Left lobe of liver (tissue), 2 donors: Measurements from ENCODE around the gene ZBTB42. TPM values are rescaled to one million over a fixed set of nuclear protein-coding genes. Genes with fewer than 3 reads are reported as not detected.

Source experiments
- ATAC-seq: fragments of 200-7000 bp; cut with Tn5 transposase; one replicate; pipeline ENCODE4 v1.9.1; 2020; ENCODE audit warnings: mild to moderate bottlenecking, moderate library complexity
- DNase-seq: peaks from one replicate; pipeline ENCODE4 v3.0.0-alpha.2; 2020; ENCODE audit warnings: low spot score
- total RNA-seq: library from RNA; stranded (reverse); gene quantifications from one replicate; pipeline ENCODE4 v1.2.1, GENCODE V29; 2021
- donor health status: DM: no; HTN: no; CAD: no; lungs with moderate emphysema.
- donor health status: DM: no; HTN: yes; CAD: no.

Gene ZBTB42
- total RNA-seq, 1 donor from 2014 or later, result 4.9 TPM

DNA sequence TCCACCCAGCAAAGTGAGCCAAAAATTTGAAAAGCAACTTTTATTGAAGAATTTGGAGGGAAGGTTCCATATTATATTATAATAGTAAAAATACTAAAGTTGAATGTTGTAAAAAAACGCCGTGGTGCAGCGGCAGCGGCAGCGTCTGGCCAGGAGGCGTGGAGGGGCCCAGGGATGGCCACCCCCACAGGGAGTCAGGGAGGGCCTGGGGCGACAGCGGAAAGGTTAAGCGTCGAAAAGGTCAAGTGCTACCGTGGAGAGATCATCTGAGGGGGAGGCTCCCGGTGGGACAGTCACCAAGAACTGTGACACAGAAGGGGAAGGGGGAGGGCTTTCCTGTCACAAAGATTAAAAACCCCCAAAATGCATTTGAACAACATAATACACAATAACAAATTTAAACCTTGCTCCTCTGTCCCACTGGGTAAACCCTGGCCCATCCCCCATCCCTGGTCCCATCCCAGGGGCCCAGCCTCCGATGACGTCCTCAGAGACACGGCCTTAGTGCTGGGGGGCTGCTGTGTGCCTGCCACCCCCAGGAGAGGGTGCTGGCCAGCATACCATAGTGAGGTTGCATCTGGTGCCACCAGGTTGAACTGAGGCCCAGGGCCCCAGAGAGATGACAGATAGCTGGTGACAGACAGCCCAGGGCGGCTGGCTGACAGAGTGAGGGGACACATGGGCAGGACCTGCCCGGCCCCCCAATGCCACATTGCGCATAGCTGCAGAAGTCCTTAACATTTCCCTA is 31.4 kb upstream of the ZBTB42 start:
- no peak for DNase-seq
- ATAC-seq, result no peak

DNA sequence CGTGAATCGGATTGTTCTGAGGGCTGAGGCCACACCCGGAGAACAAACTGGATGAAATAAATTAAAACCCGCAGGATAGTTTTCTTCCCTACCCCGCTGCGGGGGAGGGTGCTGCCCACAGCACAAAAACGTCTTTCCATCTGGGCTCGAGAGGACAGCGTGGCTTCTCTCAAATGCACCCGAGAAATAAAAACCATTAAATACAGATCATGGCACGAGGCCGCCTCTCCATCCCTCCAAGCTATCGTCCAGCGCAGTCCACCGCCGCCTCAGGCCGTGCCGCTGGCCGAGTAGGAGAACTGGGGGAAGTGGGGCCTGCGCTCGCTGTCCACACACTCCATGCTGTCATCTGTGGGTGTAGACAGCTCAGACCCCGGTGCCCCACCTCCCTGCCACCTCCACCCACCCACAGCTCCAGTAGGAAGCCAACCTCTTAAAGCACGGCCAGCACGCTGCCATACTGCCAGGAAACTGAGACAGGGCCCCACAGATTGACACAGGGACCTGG is 30.8 kb upstream of the ZBTB42 start:
- ATAC-seq (no peak), DNase-seq (no peak)

DNA sequence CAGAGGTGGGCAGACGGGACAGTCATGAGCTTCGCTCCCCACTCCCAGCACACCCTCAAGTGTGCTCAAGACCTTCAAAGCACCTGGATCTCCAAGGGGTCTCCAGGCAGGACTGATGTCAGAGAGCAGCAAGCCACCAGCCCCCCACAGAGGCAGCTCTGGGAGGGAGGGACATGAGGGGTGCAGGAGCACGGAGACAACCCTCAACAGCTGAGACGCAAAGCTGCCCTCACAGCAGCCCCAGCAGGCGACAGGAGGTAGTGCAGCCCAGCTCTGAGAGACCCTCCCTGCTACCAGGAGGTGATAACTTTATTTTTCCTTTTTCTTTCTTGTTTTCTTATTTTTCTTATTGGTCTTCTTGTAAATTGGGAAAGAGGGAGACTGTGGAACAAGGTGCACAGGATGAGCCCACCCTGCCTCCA is 30.0 kb upstream of the ZBTB42 start:
- ATAC-seq (no peak), DNase-seq (no peak)

DNA sequence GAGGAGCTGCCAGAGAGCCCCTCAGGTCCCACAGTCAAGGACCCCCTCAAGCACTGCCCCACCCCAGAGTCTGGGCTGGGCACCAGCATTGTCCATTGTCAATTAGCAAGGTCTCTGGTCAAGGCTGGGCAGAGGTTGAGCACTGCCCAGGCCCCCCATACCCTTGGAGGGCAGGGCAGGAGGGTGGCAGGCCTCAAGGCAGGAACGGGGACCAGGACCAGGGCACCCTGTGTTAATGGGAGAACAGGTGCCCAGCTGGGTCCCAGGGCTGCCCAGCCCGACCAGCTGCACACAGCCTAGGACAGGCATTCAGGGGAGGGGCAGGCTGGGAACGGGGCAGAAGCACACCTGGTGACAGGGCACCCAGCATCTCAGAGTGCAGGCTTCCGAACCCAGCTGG is 29.5 kb upstream of the ZBTB42 start:
- DNase-seq, result no peak
- no peak for ATAC-seq

DNA sequence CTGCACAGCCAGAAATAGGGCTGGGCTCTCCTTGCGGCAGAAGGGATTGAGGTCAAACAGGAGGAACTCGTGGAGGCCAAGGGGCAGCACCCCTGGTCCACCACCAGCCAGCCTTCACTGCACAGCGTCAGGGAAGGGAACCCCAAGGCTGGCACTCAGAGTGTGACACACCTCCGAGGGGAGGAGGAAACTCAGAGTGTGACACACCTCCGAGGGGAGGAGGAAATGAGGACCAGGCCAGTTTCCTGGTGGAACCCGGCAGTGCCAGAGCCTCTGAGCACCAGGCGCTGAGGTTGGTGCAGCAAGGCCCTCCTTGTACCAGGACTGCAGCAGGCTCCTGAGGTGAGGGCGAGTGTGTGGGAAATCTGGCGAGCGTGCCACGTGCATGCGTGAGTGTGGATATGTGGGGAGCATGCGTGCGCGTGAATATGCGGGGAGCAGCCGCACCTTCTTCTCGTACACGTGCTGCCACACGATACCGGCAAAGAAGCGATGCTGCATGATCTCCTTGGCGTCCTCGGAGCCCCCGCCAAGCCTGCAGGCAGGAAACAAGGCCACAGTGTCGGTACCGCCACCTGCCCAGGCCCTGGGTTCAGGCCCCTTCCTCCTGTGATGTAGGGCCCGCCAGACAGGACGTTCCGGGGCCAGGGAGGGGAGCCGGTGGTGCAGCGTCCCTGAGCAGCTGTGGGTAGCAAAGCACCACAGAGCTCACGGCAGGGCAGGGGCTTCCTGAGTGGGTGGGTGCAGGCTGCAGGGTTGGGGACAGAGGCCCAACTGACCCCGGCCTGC is 28.8 kb upstream of the ZBTB42 start:
- ATAC-seq (no peak), DNase-seq (no peak)

DNA sequence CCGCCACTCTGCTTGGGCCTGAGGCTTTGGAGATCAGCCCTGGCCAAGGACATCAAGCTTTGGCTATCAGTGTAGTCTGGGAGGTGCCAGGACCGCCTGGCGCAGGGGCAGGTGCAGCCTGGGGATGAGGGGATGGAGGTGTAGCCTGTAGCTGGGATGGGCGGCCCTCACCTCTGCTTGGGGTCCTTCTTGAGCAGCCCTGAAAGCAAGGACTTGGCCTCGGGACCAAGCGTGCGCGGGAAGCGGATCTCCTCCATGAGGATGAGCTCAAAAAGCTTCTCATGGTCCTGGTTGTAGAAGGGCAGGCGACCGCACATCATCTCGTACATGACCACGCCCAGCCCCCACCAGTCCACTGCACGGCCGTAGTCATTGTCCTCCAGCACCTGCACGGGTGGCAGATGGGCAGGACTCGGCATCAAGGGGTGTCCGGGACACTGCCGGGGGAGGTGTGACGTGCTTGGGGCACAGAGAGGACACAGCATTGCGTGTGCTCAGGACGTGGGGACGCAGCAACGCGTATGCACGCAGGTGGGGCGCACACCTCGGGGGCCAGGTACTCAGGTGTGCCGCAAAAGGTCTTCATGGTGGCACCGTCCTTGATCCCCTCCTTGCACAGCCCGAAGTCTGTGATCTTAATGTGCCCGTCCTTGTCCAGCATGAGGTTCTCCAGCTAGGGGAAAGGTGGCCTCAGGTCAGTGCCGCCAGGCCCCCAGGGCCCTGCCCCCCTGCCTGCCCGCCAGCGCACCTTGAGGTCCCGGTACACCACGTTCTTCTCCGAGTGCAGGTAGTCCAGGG is 28.0 kb upstream of the ZBTB42 start:
- DNase-seq (no peak), ATAC-seq (no peak)

DNA sequence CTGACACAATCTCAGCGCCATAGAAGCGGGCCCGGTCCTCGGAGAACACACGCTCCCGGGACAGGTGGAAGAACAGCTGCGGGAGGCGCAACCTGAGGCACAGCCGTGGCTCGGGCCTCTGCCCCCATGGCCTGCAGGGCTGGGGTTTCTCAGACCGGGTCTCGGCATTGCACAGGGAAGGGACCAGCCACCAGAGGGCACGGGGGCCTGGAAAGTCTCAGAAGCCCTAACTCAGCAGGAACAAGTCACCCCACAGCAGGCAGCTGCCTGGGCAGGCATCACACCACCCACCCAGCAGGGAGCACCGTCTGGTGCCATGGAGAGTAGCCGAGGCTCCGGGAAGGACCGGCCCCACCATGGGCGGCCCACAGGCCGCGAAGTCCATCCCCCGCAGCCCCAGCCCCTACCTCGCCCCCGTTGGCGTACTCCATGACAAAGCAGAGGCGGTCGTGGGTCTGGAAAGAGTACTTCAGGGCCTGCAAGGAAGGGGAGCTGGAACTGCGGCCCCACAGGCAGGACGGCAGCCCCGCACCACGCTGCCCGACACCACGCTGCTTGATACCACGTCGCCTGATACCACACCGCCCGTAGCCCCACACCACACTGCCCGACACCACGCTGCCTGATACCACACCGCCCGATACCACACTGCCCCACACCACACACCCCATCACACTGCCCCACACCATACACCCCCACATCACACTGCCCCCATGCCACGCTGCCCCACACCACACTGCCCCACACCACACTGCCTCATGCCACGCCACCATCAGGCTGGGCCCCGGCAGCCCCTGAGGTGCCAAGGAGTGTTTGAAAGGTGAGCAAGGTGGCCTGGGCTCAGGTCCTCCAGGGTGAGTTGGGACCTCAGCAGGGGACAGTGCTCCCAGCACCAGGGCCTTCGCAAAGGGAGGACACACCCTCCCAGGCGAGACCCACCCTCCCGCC is 27.1 kb upstream of the ZBTB42 start:
- no peak for ATAC-seq
- no peak for DNase-seq

DNA sequence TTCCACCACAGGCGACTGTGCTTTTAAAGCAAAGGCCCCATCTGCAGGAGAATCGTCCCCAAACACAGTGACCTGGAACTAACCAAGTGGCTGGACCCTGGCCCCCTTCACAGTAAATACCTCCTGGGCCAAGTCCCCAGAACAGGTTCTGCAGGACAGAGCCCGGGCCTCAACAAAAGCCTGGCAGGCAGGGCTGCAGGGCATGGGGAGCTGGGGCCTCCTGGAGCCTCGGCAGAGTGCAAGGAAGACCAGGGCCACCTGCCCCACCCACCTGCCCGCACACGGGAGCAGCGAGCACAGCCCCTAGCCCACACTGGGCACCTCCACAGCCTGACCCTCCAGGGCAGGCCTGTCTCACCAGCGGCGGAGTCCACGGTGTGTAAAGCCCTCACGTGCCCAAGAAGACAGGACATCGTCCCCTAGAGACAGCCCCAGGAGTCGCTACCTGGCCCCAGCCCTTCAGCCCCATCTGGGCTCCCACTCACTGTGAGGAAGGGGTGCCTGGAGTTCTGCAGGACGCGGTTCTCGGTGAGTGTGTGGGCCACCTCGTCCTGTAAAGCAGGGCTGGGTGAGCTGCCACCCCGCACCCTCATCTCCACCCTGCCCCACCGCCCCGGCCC is 26.3 kb upstream of the ZBTB42 start:
- ATAC-seq, result no peak
- no peak for DNase-seq

DNA sequence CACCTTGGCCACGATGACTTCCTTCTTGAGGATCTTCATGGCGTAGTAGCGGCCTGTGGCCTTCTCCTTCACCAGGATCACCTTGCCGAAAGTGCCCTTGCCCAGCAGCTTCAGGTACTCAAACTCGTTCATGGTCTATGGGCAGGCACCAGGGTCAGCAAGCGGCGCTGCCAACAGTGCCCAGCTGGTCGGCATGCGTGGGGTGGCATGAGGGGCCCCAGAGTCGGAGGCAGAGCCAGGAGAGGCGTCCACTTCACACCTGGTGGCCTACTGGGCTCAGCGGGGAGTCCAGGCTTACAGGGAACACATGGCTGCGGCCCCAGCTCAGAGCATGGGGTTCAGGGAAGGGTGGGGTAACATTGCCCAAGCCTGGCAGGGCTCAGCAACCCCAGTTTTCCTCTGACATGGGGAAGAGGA is 25.8 kb upstream of the ZBTB42 start:
- ATAC-seq (no peak), DNase-seq (no peak)

DNA sequence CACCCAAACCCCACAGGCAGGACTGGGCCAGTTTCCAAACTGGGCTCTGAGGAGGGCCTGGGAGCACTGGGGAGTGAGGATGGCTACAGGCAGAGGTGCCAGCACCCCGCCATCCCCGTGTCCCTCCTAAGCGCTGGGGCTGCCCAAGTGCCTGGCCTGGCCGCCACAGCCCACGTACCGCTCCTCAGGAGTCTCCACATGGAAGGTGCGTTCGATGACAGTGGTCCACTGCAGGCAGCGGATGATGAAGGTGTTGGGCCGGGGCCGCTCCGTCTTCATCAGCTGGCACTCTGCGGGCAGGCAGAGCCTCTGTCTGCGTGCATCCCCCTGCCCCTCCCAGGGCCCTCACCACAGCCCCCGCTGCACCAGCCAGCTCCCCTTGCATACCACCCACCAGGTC is 24.4 kb upstream of the ZBTB42 start:
- ATAC-seq (no peak), DNase-seq (no peak)

DNA sequence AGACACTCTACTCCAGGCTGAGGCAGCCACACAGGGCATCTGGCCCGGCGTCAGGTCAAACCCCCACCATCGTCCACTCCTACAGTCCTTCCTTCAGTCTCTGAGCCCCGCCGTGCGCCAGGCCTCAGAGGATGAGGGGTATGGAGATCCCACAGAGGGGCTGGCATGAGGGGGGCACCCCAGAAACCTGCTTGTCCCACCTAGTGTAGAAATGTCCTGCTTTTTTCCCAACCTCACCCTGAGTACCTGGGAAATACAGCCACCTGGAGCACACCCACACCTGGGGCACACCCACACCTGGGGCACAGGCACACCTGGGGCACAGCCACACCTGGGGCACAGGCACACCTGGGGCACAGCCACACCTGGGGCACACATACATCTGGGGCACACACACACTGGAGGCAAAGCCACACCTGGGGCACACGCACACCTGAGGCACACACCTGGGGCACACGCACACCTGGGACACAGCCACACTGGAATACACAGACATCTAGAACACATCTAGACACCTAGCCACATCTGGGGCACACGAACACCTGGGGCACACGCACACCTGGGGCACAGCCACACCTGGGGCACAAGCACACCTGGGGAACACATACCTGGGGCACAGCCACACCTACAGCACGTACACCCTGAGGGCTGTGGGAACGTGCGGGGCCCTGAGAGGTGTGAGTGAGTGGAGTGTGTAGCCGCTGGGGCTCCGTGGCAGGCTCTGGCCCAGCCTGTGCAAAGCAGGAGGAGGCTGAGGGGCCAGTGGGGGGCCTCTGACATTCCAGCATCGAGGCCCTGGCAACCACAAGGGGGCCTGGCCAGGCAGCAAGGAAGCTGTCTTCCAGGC is 23.7 kb upstream of the ZBTB42 start:
- DNase-seq (no peak), ATAC-seq (no peak)

DNA sequence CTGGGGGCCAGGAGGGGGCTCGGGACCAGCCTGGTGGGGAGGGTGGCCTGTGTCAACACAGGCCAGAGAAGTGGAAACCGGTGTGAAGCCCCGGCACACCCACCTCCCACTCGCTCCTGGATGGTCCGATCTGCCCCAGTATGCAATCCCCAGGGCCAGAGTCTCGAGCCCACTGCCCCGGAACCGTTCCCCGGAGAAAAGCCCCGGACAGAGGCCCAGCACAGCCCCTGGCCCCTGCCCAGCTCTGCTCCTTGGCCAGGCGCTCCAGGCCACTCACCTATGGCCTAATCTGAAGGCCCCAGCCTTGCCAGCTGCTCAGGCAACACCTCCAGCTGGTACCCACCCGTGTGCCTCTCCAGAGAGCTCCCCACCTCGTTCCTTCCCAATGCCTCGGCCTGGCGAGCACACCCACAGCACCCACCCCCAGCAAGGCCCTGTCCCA is 23.1 kb upstream of the ZBTB42 start:
- no peak for DNase-seq

DNA sequence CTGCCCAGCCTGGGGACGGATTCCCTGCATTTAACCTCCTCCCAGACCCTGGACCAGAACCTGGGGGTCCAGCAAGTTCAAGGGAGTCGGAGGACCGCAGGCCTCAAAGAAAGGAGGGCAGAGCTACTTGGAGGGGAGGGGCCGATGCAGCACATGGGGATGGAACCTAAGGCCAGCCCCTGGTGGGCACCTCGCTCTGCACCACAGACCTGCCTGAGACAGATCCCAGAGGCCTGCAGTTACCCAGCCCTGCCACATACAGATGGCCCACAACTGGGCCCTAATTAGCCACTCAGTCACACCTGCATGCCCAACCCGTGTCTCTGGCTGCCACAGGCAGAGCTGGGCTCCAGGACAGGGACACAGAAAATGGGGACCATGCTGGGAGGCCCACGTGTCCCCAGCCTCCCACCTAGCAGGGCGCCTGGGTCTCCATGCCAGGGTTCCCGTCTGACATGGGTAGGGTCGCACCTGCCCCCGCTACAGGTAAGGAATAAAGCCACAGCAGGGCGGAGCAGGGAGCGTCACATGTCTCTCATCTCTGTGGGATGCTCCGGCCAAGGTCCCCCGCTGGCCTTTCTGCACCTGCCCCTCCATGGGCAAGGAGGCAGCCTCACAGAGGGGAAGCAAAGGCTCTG is 22.1 kb upstream of the ZBTB42 start:
- ATAC-seq (no peak), DNase-seq (no peak)

More for the DNA sequence above, 23.1 kb upstream of the ZBTB42 start:
- no peak for ATAC-seq

DNA sequence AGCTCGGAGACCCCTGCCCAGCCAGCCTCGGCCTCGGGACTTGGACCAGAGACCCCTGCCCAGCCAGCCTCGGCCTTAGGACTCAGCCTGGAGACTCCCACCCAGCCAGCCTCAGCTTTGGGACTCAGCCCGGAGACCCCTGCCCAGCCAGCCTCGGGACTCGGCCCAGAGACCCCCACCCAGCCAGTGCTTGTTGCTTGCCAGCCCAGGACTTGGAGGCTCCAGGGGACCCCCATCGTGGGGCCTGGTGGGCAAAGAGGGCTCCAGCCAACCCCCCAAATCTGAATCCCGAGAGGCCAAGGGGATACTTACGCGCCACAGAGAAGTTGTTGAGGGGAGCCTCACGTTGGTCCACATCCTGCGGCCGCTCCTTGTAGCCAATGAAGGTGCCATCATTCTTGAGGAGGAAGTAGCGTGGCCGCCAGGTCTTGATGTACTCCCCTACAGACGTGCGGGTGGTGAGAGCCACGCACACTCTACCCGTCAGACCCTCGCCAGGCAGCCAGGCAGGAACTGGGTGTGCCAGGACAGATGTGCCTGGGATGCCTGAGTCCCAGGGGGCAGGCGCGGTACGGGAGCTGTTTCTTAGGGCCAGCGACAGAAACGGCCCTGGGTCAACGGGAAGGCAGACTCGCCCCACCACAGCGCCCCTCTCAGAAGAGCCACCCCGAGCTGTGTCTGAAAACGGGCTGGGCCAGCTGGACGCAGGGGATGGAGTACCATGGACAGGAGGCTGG is 21.0 kb upstream of the ZBTB42 start:
- no peak for ATAC-seq
- DNase-seq, result no peak

DNA sequence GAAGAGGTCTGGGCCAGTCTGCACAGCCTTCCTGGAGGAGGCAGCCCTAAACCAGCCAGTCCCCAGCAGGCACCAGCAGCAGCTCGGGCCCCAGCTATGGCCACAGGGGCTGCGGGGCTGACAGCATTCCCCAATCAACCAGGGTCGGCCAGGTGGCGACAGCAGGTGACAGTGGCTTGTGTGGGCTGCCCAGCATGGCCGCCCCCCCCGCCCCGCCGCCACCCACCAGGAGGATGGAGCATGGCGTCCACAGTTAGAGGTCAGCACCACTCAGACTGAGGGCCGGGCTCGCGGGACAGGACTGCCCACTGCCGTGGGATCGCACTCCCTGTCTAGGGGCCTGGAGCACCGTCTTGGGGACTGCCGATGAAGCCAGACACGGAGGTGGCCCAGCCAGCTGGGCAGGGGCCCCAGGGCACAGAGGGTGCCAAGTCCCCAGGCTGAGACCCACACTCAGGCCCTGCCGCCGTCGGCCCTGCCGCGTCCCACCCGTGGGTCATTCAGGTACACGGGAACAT is 20.3 kb upstream of the ZBTB42 start:
- ATAC-seq (no peak), DNase-seq (no peak)

DNA sequence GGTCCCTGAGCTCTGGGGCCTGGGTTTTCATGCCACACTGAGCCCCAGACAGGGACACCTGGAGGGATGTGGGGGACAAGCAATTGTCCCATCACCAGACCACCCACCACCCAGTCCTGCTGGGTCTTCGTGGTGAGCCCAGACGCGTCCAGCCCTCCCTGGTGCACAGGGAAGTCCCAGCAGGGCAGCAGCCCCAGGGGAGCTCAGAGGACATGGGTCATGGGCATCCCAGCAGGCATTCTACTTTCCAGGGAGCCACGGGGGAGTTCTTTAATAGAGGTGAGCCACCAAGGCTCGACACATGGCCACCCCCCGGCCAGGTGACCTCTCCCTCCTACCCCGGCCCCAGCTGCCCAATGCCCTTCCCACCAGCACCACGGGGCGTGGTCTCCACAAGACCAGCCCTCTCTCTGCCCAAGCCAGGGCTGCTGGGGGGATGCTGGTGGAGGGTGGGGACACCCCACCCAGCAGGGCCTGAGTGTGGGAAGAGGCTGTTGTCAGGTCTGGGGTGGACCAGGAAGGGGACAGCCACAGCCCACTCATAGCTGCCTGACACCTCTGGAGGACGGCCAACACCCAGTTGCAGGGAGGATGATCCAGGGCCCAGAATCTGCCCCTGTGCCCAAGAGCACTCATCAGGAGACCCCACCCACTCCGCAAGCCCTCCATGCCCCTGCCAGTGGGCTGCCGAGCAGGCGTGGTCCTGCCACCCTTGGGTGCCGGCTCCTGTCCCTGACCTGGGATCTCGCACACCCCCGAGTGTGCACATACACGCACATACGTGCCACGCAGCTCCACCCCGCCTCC is 19.4 kb upstream of the ZBTB42 start:
- DNase-seq, result no peak
- ATAC-seq, result no peak
